ENCODE data around the gene COL8A1. TPM values are rescaled to one million over a fixed set of nuclear protein-coding genes. Genes with fewer than 3 reads are reported as not detected.

The COL8A1 gene
- total RNA-seq, 1 experiment from 2014 or later, result 0.07 TPM

GRCh38 chr3:99772671-99773070 lies 134.3 kb downstream of the COL8A1 start (continued):
- TF ChIP-seq CEBPB (IDR thresholded peaks at IDR 0.05; ENCODE audit: low read depth), result no peak
- TF ChIP-seq REST (IDR thresholded peaks at IDR 0.05; ENCODE audit: low read depth), result no peak

GRCh38 chr3:99774467-99774866 lies 136.1 kb downstream of the COL8A1 start:
- POLR2A ChIA-PET, result no interaction called here
- Histone ChIP-seq H3K4me1 (ENCODE audit: control insufficient read depth in 1 of 2, insufficient read depth in 2 of 2, low read length in 2 of 2) (no peaks in the 10 kb centered on the region), H4K20me1 (ENCODE audit: insufficient read depth) (no peaks in the 10 kb centered on the region), H2AFZ (ENCODE audit: low read depth, low read length, poor library complexity, severe bottlenecking) (no peak overlapping the region), H3K27me3 (ENCODE audit: insufficient read depth, low read length) (peaks cover 49% of the 10 kb centered on the region), H3K36me3 (ENCODE audit: control insufficient read depth in 1 of 2, insufficient read depth in 2 of 2, low read length in 2 of 2) (no peaks in the 10 kb centered on the region), H3K9me3 (ENCODE audit: control insufficient read depth in 1 of 2, insufficient read depth in 1 of 2, low read depth in 1 of 2, low read length in 2 of 2) (no peaks in the 10 kb centered on the region), H3K4me2 (ENCODE audit: low read length) (no peak overlapping the region), H3K4me3 (replicated peaks in 1 of 2; ENCODE audit: low read depth in 1 of 2, low read length in 2 of 2) (no peak overlapping the region), H3K9ac (ENCODE audit: low read length) (no peak overlapping the region), H3K79me2 (ENCODE audit: insufficient read depth, low read length) (no peaks in the 10 kb centered on the region), H3K9me2 (ENCODE audit: insufficient read depth) (no peaks in the 10 kb centered on the region), H3K27ac (ENCODE audit: low read depth, low read length) (no peak overlapping the region)
- intact Hi-C loops (cut with micrococcal nuclease), result no loop called here
- BruUV-seq (replicated peaks), result no TSS peak
- RAD21 ChIA-PET (ENCODE audit: low non-redundant PET in 1 of 2, low total read pairs in 2 of 2, uncharacterized antibody in 2 of 2, unreplicated experiment in 2 of 2), result no interaction called here
- CTCF ChIA-PET, result no interaction called here
- DNase-seq (ENCODE audit: low read depth, low spot score) (no peak), ATAC-seq (peak; percentile 46; the same call in 1 of the 2 replicates)
- TF ChIP-seq JUND (IDR thresholded peaks at IDR 0.05), result no peak
- TF ChIP-seq CBX3 (IDR thresholded peaks at IDR 0.05; ENCODE audit: low read depth), result no peak
- no peak for TF ChIP-seq SP1 (IDR thresholded peaks at IDR 0.05; ENCODE audit: low read depth)
- TF ChIP-seq EGR1 (IDR thresholded peaks at IDR 0.05; ENCODE audit: low read depth), result no peak
- TF ChIP-seq FOSL1 (IDR thresholded peaks at IDR 0.05; ENCODE audit: low read depth), result no peak
- TF ChIP-seq EZH2phosphoT487 (IDR thresholded peaks at IDR 0.05; ENCODE audit: borderline replicate concordance), result no peak
- no peak for TF ChIP-seq ZNF274 (IDR thresholded peaks at IDR 0.05; ENCODE audit: low read depth, low read length)
- no peak for TF ChIP-seq RAD21 (IDR thresholded peaks at IDR 0.05; ENCODE audit: low read depth)
- TF ChIP-seq CTCF (IDR thresholded peaks at IDR 0.05 in 2 of 3, conservative IDR thresholded peaks at IDR 0.05 in 1 of 3; ENCODE audit: borderline replicate concordance in 1 of 3, insufficient read depth in 1 of 3, low read depth in 2 of 3, low read length in 2 of 3), result no peak
- TF ChIP-seq ELF1 (IDR thresholded peaks at IDR 0.05; ENCODE audit: borderline replicate concordance, low read depth), result no peak
- TF ChIP-seq TCF7L2 (IDR thresholded peaks at IDR 0.05; ENCODE audit: borderline replicate concordance, extremely low read depth, insufficient read depth, insufficient read length), result no peak
- no peak for TF ChIP-seq REST (IDR thresholded peaks at IDR 0.05; ENCODE audit: low read depth)
- no peak for TF ChIP-seq YY1 (IDR thresholded peaks at IDR 0.05; ENCODE audit: extremely low read depth, insufficient replicate concordance, low read depth, low read length)

All from HCT116 (cell line).